ENCODE results near the gene CLIC5. TPM values are rescaled to one million over a fixed set of nuclear protein-coding genes. Genes with fewer than 3 reads are reported as not detected.

Gene CLIC5
- total RNA-seq, 1 donor from 2014 or later = not detected

DNA sequence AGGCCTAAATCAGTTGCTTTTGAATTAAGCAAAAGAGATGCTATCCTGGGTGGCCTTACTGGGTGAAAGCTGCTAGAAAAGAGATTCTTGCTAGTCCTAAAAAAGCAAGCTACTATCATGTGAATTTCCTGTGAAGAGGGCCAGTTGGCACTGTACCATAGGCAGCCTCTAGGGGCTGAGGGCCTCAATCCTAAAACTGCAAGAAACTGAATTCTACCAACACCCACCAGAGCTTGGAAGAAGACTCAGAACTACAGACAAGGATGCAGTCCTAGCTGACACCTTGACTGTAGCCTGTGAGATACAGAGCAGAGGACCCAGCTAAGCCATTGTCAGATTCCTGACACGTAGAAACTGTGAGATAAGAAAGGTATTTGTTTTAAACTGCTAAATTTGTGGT, 24.5 kb downstream of the CLIC5 start:
- Histone ChIP-seq H3K4me3 (ENCODE audit: low read depth, low read length) (no peak overlapping the region), H3K36me3 (ENCODE audit: control insufficient read depth, insufficient read depth, low read length) (no peaks in the 10 kb centered on the region), H3K27me3 (ENCODE audit: control insufficient read depth, insufficient read depth, low read length) (no peaks in the 10 kb centered on the region)
- FAIRE-seq (no peak), DNase-seq (ENCODE audit: low read depth) (no peak)
- TF ChIP-seq, protein P1, sequence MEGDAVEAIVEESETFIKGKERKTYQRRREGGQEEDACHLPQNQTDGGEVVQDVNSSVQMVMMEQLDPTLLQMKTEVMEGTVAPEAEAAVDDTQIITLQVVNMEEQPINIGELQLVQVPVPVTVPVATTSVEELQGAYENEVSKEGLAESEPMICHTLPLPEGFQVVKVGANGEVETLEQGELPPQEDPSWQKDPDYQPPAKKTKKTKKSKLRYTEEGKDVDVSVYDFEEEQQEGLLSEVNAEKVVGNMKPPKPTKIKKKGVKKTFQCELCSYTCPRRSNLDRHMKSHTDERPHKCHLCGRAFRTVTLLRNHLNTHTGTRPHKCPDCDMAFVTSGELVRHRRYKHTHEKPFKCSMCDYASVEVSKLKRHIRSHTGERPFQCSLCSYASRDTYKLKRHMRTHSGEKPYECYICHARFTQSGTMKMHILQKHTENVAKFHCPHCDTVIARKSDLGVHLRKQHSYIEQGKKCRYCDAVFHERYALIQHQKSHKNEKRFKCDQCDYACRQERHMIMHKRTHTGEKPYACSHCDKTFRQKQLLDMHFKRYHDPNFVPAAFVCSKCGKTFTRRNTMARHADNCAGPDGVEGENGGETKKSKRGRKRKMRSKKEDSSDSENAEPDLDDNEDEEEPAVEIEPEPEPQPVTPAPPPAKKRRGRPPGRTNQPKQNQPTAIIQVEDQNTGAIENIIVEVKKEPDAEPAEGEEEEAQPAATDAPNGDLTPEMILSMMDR (IDR thresholded peaks at IDR 0.05; ENCODE audit: insufficient read depth, low read length, severe bottlenecking) = no peak

DNA sequence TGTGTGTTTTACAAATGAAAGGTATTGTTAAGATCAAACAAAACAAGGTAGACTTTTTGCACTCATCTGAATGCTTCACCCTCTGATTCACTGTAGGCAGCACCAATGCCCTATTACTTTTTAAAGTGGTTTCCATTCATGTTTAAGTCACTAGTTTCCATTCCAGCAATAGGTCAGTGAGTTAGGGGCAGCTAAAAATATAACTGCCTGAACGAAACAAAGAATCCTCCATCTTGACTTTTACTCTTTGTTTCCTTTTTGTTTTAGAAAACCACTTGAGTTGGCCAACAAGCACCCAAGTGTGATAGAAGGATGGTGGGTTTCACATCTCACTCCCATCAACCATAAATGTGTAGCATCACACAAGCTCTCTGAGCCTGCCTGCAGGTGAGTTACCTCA, 25.5 kb downstream of the CLIC5 start:
- H3K36me3 ChIP-seq (ENCODE audit: control insufficient read depth, insufficient read depth, low read length) = no peaks in the 10 kb centered on the region
- FAIRE-seq (no peak), DNase-seq (ENCODE audit: low read depth) (no peak)
- no peak overlapping the region for H3K4me3 ChIP-seq (ENCODE audit: low read depth, low read length)
- TF ChIP-seq, protein P1 (IDR thresholded peaks at IDR 0.05; ENCODE audit: insufficient read depth, low read length, severe bottlenecking) = no peak
- H3K27me3 ChIP-seq (ENCODE audit: control insufficient read depth, insufficient read depth, low read length) = no peaks in the 10 kb centered on the region

DNA sequence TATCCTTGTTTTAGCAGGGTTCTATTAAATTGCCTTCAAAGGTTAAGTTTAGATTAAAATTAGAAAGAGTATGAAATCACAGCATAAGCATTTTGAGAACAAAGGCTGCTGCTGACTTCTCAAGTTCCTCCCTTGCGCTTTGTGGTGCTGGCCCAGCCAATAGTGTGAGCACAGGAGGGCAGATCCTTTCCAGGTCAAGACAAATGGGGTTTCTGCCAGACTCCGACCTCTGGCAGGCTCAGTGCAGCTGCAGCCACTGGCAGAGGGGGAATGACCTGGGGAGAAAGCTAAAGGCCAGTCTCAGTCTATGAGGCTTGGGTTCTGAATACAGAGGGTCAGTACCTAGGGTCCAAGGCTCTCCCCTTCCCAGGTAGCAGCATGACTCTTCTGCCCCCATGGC, 27.0 kb downstream of the CLIC5 start:
- FAIRE-seq = no peak
- Histone ChIP-seq H3K27me3 (ENCODE audit: control insufficient read depth, insufficient read depth, low read length) (no peaks in the 10 kb centered on the region), H3K4me3 (ENCODE audit: low read depth, low read length) (no peak overlapping the region), H3K36me3 (ENCODE audit: control insufficient read depth, insufficient read depth, low read length) (no peaks in the 10 kb centered on the region)
- DNase-seq (ENCODE audit: low read depth) = no peak
- TF ChIP-seq, protein P1 (IDR thresholded peaks at IDR 0.05; ENCODE audit: insufficient read depth, low read length, severe bottlenecking) = no peak

DNA sequence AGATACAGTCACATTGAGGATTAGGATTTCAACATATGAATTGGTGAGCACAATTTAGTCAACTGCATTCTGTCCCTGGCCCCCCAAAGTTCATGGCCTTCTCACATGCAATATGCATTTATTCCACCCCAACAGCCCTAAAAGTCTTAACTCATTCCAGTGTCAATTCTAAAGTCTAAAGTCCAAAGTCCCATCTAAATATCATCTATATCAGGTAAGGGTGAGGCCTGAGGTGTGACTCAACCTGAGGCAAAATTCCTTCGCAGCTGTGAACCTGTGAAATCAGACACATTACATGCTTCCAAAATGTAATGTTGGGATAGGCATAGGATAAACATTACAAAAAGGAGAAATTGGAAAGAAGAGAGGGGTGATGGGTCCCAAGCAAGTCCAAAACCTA, 27.8 kb downstream of the CLIC5 start:
- TF ChIP-seq, protein P1 (IDR thresholded peaks at IDR 0.05; ENCODE audit: insufficient read depth, low read length, severe bottlenecking) = no peak

DNA sequence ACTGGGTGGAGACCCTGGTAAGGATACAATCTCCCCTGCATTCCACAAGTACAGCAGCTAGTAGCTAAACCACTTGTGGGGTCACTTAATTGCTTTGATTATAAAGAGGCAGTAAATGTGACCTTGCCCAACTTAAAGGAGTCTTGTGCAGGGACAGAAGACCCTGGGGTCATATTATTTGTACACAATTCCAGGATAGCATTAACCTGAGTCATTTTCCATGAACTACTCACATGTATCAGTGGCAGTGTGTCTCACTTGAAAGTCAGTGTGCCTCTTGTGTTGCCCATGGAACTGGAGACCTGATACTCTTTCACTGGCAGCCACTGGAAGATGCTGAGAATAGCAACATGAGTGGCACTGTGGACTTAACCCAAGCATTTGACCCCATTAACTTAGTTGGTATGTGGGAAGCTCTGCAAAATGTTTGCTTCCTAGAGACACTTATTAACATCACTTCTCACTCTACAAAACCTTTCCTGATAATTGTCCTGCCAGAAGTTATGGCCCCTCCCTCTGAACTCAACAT, 28.9 kb downstream of the CLIC5 start:
- TF ChIP-seq, protein P1 (IDR thresholded peaks at IDR 0.05; ENCODE audit: insufficient read depth, low read length, severe bottlenecking) = no peak
- no peak for FAIRE-seq

More for the DNA sequence above, 27.8 kb downstream of the CLIC5 start:
- FAIRE-seq = no peak
- Histone ChIP-seq H3K4me3 (ENCODE audit: low read depth, low read length) (no peak overlapping the region), H3K27me3 (ENCODE audit: control insufficient read depth, insufficient read depth, low read length) (no peaks in the 10 kb centered on the region), H3K36me3 (ENCODE audit: control insufficient read depth, insufficient read depth, low read length) (no peaks in the 10 kb centered on the region)
- no peak for DNase-seq (ENCODE audit: low read depth)

DNA sequence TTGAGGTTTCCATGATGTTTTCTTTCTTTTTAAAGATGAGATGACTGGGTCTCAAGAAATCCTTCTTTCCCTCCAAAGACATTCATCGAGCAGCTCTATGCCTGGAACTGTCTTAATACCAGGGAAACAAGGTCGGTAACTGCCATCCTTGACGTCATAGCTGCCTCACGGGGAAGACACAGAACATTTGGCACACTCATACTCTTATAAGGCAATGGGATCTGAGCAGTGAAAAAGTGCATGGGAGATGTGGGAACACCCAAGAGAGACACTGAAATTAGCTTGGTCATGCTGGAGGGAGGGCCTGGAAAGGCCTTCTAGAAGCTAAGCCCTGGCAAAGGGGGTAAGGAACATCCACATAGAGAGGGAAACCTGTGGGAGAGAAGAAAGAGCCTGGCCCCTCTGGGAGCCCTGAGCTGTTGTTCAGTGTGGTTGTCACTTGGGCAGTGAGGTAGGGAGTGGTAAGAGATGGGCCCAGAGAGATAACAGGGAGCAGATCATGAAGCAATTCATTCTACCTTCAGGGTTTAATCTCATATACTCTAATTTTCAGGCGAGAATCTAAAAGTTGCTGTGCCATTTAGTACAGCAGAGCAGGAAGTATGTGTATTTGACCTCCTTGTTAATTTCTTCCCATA, 30.8 kb downstream of the CLIC5 start:
- Histone ChIP-seq H3K4me3 (ENCODE audit: low read depth, low read length) (no peak overlapping the region), H3K36me3 (ENCODE audit: control insufficient read depth, insufficient read depth, low read length) (no peaks in the 10 kb centered on the region), H3K27me3 (ENCODE audit: control insufficient read depth, insufficient read depth, low read length) (no peaks in the 10 kb centered on the region)
- no peak for DNase-seq (ENCODE audit: low read depth)
- FAIRE-seq = no peak
- TF ChIP-seq, protein P1 (IDR thresholded peaks at IDR 0.05; ENCODE audit: insufficient read depth, low read length, severe bottlenecking) = no peak

More for the DNA sequence above, 28.9 kb downstream of the CLIC5 start:
- Histone ChIP-seq H3K27me3 (ENCODE audit: control insufficient read depth, insufficient read depth, low read length) (no peaks in the 10 kb centered on the region), H3K36me3 (ENCODE audit: control insufficient read depth, insufficient read depth, low read length) (no peaks in the 10 kb centered on the region), H3K4me3 (ENCODE audit: low read depth, low read length) (no peak overlapping the region)
- no peak for DNase-seq (ENCODE audit: low read depth)
